Neural cell (in vitro differentiated cells): ENCODE measurements around the gene SWAP70.

Source experiments
- EP300 ChIP-seq: fragments of 450-650 bp; conservative IDR thresholded peaks from 2 replicates; pipeline ENCODE4 v1.6.1; 2014; ENCODE audit warnings: antibody characterized with exemption, mild to moderate bottlenecking, moderate library complexity; ENCODE audit not compliant: poor library complexity, severe bottlenecking
- EZH2 ChIP-seq: fragments of 200-600, 300-800 bp; shearing (Covaris generic), sonication (generic); IDR thresholded peaks from 2 replicates; pipeline ENCODE4 v1.6.1; 2014; ENCODE audit warnings: antibody characterized with exemption, low read length, borderline replicate concordance, mild to moderate bottlenecking; ENCODE audit not compliant: insufficient read depth, poor library complexity, severe bottlenecking
- POLR2AphosphoS5 ChIP-seq: IDR thresholded peaks from 2 replicates; pipeline ENCODE4 v1.6.1; 2012
- RAD21 ChIP-seq: fragments of 450-650 bp; conservative IDR thresholded peaks from 2 replicates; pipeline ENCODE4 v1.6.1; 2014; ENCODE audit warnings: antibody characterized with exemption, mild to moderate bottlenecking, moderate library complexity
- REST ChIP-seq: IDR thresholded peaks from 2 replicates; pipeline ENCODE4 v1.6.1; 2012; ENCODE audit warnings: borderline replicate concordance
- TF ChIP-seq, protein P1 (sequence below): fragments of 450-650 bp; IDR thresholded peaks from 2 replicates; pipeline ENCODE4 v1.5.1; 2014; ENCODE audit warnings: antibody characterized with exemption, mild to moderate bottlenecking, moderate library complexity; ENCODE audit not compliant: poor library complexity, severe bottlenecking

- TF ChIP-seq, protein P1, sequence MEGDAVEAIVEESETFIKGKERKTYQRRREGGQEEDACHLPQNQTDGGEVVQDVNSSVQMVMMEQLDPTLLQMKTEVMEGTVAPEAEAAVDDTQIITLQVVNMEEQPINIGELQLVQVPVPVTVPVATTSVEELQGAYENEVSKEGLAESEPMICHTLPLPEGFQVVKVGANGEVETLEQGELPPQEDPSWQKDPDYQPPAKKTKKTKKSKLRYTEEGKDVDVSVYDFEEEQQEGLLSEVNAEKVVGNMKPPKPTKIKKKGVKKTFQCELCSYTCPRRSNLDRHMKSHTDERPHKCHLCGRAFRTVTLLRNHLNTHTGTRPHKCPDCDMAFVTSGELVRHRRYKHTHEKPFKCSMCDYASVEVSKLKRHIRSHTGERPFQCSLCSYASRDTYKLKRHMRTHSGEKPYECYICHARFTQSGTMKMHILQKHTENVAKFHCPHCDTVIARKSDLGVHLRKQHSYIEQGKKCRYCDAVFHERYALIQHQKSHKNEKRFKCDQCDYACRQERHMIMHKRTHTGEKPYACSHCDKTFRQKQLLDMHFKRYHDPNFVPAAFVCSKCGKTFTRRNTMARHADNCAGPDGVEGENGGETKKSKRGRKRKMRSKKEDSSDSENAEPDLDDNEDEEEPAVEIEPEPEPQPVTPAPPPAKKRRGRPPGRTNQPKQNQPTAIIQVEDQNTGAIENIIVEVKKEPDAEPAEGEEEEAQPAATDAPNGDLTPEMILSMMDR: no peak
- TF ChIP-seq POLR2AphosphoS5: no peak
- no peak for TF ChIP-seq REST
- TF ChIP-seq EZH2: no peak
- no peak for TF ChIP-seq EP300
- TF ChIP-seq RAD21: no peak
Measured at GRCh38 chr11:9719566-9720289, 55.9 kb downstream of the SWAP70 start.
